GM23338 (cell line): Measurements from ENCODE around the gene ACTBL2. TPM values are rescaled to one million over a fixed set of nuclear protein-coding genes. Genes with fewer than 3 reads are reported as not detected.

Experiments
- ATAC-seq: fragments of 200-7000 bp; cut with Tn5 transposase; 3 replicates; pipeline ENCODE4 v1.9.1; 2020
- DNase-seq: peaks from one replicate; pipeline ENCODE4 v3.0.0-alpha.2; 2015; ENCODE audit warnings: low spot score
- H2AFZ ChIP-seq: fragments of 200-600 bp; sonication (generic); 2 replicates; pipeline ENCODE4 v1.8.0; 2016; ENCODE audit warnings: antibody characterized with exemption, mild to moderate bottlenecking, moderate library complexity
- H3F3A ChIP-seq: fragments of 200-600 bp; sonication (generic); replicated peaks from 2 replicates; pipeline ENCODE4 v1.8.0; 2017; ENCODE audit warnings: antibody characterized with exemption, mixed run types, low read depth
- H3K27ac ChIP-seq: fragments of 200-600 bp; sonication (generic); 2 replicates; pipeline ENCODE4 v1.6.1; 2016; ENCODE audit warnings: low read depth
- H3K27me3 ChIP-seq: fragments of 200-600 bp; sonication (generic); 2 replicates; pipeline ENCODE4 v1.8.0; 2016; ENCODE audit warnings: mild to moderate bottlenecking, mixed run types, moderate library complexity; ENCODE audit not compliant: insufficient read depth
- H3K36me3 ChIP-seq: fragments of 200-600 bp; sonication (generic); 2 replicates; pipeline ENCODE4 v1.8.0; 2016; ENCODE audit warnings: mild to moderate bottlenecking; ENCODE audit not compliant: insufficient read depth
- H3K4me1 ChIP-seq: fragments of 200-600 bp; sonication (generic); 2 replicates; pipeline ENCODE4 v1.8.0; 2016; ENCODE audit warnings: mild to moderate bottlenecking, moderate library complexity; ENCODE audit not compliant: insufficient read depth
- H3K4me2 ChIP-seq: fragments of 200-600 bp; sonication (generic); 2 replicates; pipeline ENCODE4 v1.7.1; 2017; ENCODE audit warnings: mixed run types
- H3K4me3 ChIP-seq: fragments of 200-600 bp; sonication (generic); 2 replicates; pipeline ENCODE4 v1.6.1; 2016; ENCODE audit warnings: mixed run types
- H3K79me2 ChIP-seq: fragments of 200-600 bp; sonication (generic); replicated peaks from 2 replicates; pipeline ENCODE4 v1.8.0; 2017; ENCODE audit warnings: mild to moderate bottlenecking; ENCODE audit not compliant: insufficient read depth
- H3K9me2 ChIP-seq: fragments of 200-600 bp; sonication (generic); 2 replicates; pipeline ENCODE4 v1.8.0; 2017; ENCODE audit not compliant: insufficient read depth
- H4K20me1 ChIP-seq: fragments of 200-600 bp; sonication (generic); replicated peaks from 2 replicates; pipeline ENCODE4 v1.8.0; 2017; ENCODE audit warnings: mild to moderate bottlenecking; ENCODE audit not compliant: insufficient read depth
- H3K27ac Mint-ChIP-seq: 2 replicates; pipeline ENCODE4 v1.8.0; 2020; ENCODE audit warnings: inconsistent platforms, mild to moderate bottlenecking, moderate library complexity, mixed read lengths
- H3K27me3 Mint-ChIP-seq: 3 replicates; pipeline ENCODE4 v1.8.0; 2022; ENCODE audit warnings: low read depth, mild to moderate bottlenecking, moderate library complexity, mixed read lengths, inconsistent platforms; ENCODE audit not compliant: insufficient read depth, poor library complexity
- H3K36me3 Mint-ChIP-seq: 3 replicates; pipeline ENCODE4 v1.8.0; 2021; ENCODE audit warnings: low read depth, mild to moderate bottlenecking, inconsistent platforms, moderate library complexity, mixed read lengths
- H3K4me1 Mint-ChIP-seq: 3 replicates; pipeline ENCODE4 v1.8.0; 2020; ENCODE audit warnings: mild to moderate bottlenecking, inconsistent platforms, mixed read lengths
- H3K4me3 Mint-ChIP-seq: 3 replicates; pipeline ENCODE4 v1.8.0; 2021; ENCODE audit warnings: moderate library complexity, mild to moderate bottlenecking, inconsistent platforms, mixed read lengths
- H3K9me3 Mint-ChIP-seq: 3 replicates; pipeline ENCODE4 v1.8.0; 2020; ENCODE audit warnings: moderate library complexity, mild to moderate bottlenecking, inconsistent platforms, mixed read lengths
- CREB1 ChIP-seq: fragments of 250-450 bp; sonication (Bioruptor Pico); IDR thresholded peaks from 2 replicates; pipeline ENCODE4 v1.5.0; 2020; ENCODE audit warnings: low read depth, mild to moderate bottlenecking, moderate library complexity
- EZH2 ChIP-seq: fragments of 200-600 bp; sonication (generic); IDR thresholded peaks from one replicate; pipeline ENCODE4 v1.8.0; 2017; ENCODE audit warnings: antibody characterized with exemption, mild to moderate bottlenecking, low read depth; ENCODE audit not compliant: unreplicated experiment
- EZH2phosphoT487 ChIP-seq: fragments of 200-600 bp; sonication (generic); IDR thresholded peaks from one replicate; pipeline ENCODE4 v1.8.1; 2018; ENCODE audit warnings: antibody characterized with exemption; ENCODE audit not compliant: unreplicated experiment
- JUNB ChIP-seq: IDR thresholded peaks from one replicate; pipeline ENCODE4 v1.6.1; 2016; ENCODE audit warnings: antibody characterized with exemption; ENCODE audit not compliant: unreplicated experiment
- NANOG ChIP-seq: IDR thresholded peaks from 2 replicates; pipeline ENCODE4 v1.6.1; 2016; ENCODE audit warnings: antibody characterized with exemption, borderline replicate concordance
- POLR2AphosphoS5 ChIP-seq: IDR thresholded peaks from 2 replicates; pipeline ENCODE4 v1.6.1; 2016; ENCODE audit warnings: antibody characterized with exemption, low read depth
- STAT1 ChIP-seq: IDR thresholded peaks from one replicate; pipeline ENCODE4 v1.6.1; 2016; ENCODE audit warnings: antibody characterized with exemption; ENCODE audit not compliant: unreplicated experiment
- ZNF114 ChIP-seq: fragments of 250-450 bp; sonication (Bioruptor Pico); IDR thresholded peaks from 2 replicates; pipeline ENCODE4 v1.5.0; 2020; ENCODE audit warnings: mild to moderate bottlenecking, moderate library complexity
- ZNF331 ChIP-seq: fragments of 250-450 bp; sonication (Bioruptor Pico); IDR thresholded peaks from 2 replicates; pipeline ENCODE4 v1.5.0; 2020; ENCODE audit warnings: low read depth, mild to moderate bottlenecking, moderate library complexity
- polyA plus RNA-seq: library from polyadenylated mRNA; unstranded; fragments of >200 nt; fragmentation: Nextera tagmentation; extraction: Ambion mirVana; gene quantifications from 2 replicates; pipeline ENCODE4 v1.2.1, GENCODE V29; 2016
- total RNA-seq: library from RNA; depleted of rRNA; stranded (reverse); fragments of >200 nt; shearing (Covaris generic); gene quantifications from 2 replicates; pipeline ENCODE4 v1.2.3, GENCODE V29; 2014
- TF ChIP-seq, protein P1 (sequence below): fragments of 250-450 bp; sonication (Bioruptor Pico); IDR thresholded peaks from 2 replicates; pipeline ENCODE4 v1.5.0; 2020; ENCODE audit warnings: mild to moderate bottlenecking, moderate library complexity
- TF ChIP-seq, protein P2 (sequence below), 2 experiments: fragments of 200-600 bp in 1 of 2; sonication (generic) in 1 of 2; conservative IDR thresholded peaks; 2 replicates each; pipeline versions ENCODE4 v1.5.1 to v1.6.1; 2016 to 2017; ENCODE audit warnings: antibody characterized with exemption in 2 of 2, low read depth in 2 of 2, mild to moderate bottlenecking in 2 of 2, moderate library complexity in 1 of 2
- TF ChIP-seq, protein P3 (sequence below): IDR thresholded peaks from one replicate; pipeline ENCODE4 v1.6.1; 2018; ENCODE audit warnings: antibody characterized with exemption; ENCODE audit not compliant: unreplicated experiment
- TF ChIP-seq, protein P4 (sequence below): IDR thresholded peaks from 2 replicates; pipeline ENCODE4 v1.6.1; 2016; ENCODE audit warnings: antibody characterized with exemption

ACTBL2 gene
- total and polyA plus RNA-seq, 2 experiments from 2014 or later = not detected

DNA sequence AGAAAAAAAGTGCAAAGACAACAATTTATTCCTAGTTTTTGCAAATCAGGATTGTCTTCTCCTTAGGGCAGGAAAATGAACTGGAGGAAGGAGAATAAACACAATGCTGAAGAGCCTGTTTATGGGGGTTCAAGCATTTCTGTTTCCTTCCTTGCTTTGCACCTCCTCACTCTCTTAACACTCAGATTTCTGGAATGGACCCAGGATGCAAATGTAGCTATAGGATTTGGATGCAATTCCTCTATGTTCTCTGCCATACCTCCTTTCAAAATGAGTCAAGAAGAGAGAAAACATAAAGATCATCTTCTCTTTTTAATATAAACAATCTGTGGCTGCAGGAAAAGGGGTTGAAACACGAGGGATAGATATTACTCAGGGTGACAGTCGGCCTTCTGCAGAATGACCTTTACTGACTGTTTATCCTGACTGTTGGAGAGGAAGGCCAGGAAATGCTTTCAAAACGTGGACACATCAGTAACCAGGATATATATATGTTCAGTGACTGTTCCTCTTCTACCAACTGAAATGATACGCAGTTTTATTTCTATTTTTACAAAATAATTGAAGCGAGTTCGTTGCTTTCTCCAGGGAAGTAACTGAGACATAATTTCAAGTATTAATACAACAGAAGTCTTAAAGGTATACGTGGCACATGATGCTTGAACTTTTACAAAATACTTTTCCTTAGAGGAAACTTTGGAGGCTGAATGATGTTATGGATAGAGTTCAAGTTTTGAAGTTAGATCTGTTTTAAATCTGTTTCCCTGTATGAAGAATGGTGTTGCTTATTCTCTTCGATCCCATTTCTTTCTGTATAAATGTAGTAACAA, 44.4 kb downstream of the ACTBL2 start:
- Histone ChIP-seq H3K79me2 (no peaks in the 10 kb centered on the region), H3F3A (no peaks in the 10 kb centered on the region), H3K4me3 (no peak overlapping the region), H3K4me1 (no peaks in the 10 kb centered on the region), H3K36me3 (no peaks in the 10 kb centered on the region), H3K4me2 (no peak overlapping the region), H3K9me2 (peaks cover 5% of the 10 kb centered on the region; the same call in 1 of the 2 replicates), H2AFZ (no peak overlapping the region), H3K27ac (no peak overlapping the region), H4K20me1 (no peaks in the 10 kb centered on the region), H3K27me3 (no peaks in the 10 kb centered on the region)
- no peaks in the 10 kb centered on the region for H3K9me3 Mint-ChIP-seq
- TF ChIP-seq, protein P1, sequence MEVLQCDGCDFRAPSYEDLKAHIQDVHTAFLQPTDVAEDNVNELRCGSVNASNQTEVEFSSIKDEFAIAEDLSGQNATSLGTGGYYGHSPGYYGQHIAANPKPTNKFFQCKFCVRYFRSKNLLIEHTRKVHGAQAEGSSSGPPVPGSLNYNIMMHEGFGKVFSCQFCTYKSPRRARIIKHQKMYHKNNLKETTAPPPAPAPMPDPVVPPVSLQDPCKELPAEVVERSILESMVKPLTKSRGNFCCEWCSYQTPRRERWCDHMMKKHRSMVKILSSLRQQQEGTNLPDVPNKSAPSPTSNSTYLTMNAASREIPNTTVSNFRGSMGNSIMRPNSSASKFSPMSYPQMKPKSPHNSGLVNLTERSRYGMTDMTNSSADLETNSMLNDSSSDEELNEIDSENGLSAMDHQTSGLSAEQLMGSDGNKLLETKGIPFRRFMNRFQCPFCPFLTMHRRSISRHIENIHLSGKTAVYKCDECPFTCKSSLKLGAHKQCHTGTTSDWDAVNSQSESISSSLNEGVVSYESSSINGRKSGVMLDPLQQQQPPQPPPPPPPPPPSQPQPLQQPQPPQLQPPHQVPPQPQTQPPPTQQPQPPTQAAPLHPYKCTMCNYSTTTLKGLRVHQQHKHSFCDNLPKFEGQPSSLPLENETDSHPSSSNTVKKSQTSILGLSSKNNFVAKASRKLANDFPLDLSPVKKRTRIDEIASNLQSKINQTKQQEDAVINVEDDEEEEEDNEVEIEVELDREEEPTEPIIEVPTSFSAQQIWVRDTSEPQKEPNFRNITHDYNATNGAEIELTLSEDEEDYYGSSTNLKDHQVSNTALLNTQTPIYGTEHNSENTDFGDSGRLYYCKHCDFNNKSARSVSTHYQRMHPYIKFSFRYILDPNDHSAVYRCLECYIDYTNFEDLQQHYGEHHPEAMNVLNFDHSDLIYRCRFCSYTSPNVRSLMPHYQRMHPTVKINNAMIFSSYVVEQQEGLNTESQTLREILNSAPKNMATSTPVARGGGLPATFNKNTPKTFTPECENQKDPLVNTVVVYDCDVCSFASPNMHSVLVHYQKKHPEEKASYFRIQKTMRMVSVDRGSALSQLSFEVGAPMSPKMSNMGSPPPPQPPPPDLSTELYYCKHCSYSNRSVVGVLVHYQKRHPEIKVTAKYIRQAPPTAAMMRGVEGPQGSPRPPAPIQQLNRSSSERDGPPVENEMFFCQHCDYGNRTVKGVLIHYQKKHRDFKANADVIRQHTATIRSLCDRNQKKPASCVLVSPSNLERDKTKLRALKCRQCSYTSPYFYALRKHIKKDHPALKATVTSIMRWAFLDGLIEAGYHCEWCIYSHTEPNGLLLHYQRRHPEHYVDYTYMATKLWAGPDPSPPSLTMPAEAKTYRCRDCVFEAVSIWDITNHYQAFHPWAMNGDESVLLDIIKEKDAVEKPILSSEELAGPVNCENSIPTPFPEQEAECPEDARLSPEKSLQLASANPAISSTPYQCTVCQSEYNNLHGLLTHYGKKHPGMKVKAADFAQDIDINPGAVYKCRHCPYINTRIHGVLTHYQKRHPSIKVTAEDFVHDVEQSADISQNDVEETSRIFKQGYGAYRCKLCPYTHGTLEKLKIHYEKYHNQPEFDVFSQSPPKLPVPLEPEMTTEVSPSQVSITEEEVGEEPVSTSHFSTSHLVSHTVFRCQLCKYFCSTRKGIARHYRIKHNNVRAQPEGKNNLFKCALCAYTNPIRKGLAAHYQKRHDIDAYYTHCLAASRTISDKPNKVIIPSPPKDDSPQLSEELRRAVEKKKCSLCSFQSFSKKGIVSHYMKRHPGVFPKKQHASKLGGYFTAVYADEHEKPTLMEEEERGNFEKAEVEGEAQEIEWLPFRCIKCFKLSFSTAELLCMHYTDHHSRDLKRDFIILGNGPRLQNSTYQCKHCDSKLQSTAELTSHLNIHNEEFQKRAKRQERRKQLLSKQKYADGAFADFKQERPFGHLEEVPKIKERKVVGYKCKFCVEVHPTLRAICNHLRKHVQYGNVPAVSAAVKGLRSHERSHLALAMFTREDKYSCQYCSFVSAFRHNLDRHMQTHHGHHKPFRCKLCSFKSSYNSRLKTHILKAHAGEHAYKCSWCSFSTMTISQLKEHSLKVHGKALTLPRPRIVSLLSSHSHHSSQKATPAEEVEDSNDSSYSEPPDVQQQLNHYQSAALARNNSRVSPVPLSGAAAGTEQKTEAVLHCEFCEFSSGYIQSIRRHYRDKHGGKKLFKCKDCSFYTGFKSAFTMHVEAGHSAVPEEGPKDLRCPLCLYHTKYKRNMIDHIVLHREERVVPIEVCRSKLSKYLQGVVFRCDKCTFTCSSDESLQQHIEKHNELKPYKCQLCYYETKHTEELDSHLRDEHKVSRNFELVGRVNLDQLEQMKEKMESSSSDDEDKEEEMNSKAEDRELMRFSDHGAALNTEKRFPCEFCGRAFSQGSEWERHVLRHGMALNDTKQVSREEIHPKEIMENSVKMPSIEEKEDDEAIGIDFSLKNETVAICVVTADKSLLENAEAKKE = no peak
- no peak for TF ChIP-seq CREB1 (CRISPR knock-in tag)
- no peak for TF ChIP-seq EZH2
- no peak for TF ChIP-seq POLR2AphosphoS5
- no peak for TF ChIP-seq JUNB
- TF ChIP-seq, protein P2, sequence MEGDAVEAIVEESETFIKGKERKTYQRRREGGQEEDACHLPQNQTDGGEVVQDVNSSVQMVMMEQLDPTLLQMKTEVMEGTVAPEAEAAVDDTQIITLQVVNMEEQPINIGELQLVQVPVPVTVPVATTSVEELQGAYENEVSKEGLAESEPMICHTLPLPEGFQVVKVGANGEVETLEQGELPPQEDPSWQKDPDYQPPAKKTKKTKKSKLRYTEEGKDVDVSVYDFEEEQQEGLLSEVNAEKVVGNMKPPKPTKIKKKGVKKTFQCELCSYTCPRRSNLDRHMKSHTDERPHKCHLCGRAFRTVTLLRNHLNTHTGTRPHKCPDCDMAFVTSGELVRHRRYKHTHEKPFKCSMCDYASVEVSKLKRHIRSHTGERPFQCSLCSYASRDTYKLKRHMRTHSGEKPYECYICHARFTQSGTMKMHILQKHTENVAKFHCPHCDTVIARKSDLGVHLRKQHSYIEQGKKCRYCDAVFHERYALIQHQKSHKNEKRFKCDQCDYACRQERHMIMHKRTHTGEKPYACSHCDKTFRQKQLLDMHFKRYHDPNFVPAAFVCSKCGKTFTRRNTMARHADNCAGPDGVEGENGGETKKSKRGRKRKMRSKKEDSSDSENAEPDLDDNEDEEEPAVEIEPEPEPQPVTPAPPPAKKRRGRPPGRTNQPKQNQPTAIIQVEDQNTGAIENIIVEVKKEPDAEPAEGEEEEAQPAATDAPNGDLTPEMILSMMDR (conservative IDR thresholded peaks at IDR 0.05; ENCODE audit: low read depth in 2 of 2) = no peak
- TF ChIP-seq EZH2phosphoT487 = no peak
- TF ChIP-seq, protein P3, sequence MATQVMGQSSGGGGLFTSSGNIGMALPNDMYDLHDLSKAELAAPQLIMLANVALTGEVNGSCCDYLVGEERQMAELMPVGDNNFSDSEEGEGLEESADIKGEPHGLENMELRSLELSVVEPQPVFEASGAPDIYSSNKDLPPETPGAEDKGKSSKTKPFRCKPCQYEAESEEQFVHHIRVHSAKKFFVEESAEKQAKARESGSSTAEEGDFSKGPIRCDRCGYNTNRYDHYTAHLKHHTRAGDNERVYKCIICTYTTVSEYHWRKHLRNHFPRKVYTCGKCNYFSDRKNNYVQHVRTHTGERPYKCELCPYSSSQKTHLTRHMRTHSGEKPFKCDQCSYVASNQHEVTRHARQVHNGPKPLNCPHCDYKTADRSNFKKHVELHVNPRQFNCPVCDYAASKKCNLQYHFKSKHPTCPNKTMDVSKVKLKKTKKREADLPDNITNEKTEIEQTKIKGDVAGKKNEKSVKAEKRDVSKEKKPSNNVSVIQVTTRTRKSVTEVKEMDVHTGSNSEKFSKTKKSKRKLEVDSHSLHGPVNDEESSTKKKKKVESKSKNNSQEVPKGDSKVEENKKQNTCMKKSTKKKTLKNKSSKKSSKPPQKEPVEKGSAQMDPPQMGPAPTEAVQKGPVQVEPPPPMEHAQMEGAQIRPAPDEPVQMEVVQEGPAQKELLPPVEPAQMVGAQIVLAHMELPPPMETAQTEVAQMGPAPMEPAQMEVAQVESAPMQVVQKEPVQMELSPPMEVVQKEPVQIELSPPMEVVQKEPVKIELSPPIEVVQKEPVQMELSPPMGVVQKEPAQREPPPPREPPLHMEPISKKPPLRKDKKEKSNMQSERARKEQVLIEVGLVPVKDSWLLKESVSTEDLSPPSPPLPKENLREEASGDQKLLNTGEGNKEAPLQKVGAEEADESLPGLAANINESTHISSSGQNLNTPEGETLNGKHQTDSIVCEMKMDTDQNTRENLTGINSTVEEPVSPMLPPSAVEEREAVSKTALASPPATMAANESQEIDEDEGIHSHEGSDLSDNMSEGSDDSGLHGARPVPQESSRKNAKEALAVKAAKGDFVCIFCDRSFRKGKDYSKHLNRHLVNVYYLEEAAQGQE = no peak
- TF ChIP-seq STAT1 = no peak
- TF ChIP-seq, protein P4, sequence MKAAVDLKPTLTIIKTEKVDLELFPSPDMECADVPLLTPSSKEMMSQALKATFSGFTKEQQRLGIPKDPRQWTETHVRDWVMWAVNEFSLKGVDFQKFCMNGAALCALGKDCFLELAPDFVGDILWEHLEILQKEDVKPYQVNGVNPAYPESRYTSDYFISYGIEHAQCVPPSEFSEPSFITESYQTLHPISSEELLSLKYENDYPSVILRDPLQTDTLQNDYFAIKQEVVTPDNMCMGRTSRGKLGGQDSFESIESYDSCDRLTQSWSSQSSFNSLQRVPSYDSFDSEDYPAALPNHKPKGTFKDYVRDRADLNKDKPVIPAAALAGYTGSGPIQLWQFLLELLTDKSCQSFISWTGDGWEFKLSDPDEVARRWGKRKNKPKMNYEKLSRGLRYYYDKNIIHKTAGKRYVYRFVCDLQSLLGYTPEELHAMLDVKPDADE = no peak
- TF ChIP-seq NANOG = no peak
- no peak for TF ChIP-seq ZNF114 (CRISPR knock-in tag)
- TF ChIP-seq ZNF331 = no peak
- H3K27ac Mint-ChIP-seq = no peak overlapping the region
- ATAC-seq (no peak), DNase-seq (no peak)
- H3K4me1 Mint-ChIP-seq = no peaks in the 10 kb centered on the region
- no peaks in the 10 kb centered on the region for H3K36me3 Mint-ChIP-seq
- no peak overlapping the region for H3K4me3 Mint-ChIP-seq
- peaks cover 2% of the 10 kb centered on the region for H3K27me3 Mint-ChIP-seq
